ENCODE data around the gene RNPS1.
A peak's percentile ranks its signal among the peaks of the same experiment; 100 is the strongest.

Gene RNPS1

GRCh38 chr16:2223942-2224486 is 43.9 kb downstream of the RNPS1 start:
- Histone ChIP-seq H3K4me3 (ENCODE audit: low read depth, low read length) (peak overlapping the region; percentile 91), H3K36me3 (peaks cover 11% of the 10 kb centered on the region), H3K9me3 (no peaks in the 10 kb centered on the region), H3K27me3 (no peaks in the 10 kb centered on the region), H3K4me1 (no peaks in the 10 kb centered on the region)
- peak; percentile 59 for DNase-seq
- TF ChIP-seq, protein P1, sequence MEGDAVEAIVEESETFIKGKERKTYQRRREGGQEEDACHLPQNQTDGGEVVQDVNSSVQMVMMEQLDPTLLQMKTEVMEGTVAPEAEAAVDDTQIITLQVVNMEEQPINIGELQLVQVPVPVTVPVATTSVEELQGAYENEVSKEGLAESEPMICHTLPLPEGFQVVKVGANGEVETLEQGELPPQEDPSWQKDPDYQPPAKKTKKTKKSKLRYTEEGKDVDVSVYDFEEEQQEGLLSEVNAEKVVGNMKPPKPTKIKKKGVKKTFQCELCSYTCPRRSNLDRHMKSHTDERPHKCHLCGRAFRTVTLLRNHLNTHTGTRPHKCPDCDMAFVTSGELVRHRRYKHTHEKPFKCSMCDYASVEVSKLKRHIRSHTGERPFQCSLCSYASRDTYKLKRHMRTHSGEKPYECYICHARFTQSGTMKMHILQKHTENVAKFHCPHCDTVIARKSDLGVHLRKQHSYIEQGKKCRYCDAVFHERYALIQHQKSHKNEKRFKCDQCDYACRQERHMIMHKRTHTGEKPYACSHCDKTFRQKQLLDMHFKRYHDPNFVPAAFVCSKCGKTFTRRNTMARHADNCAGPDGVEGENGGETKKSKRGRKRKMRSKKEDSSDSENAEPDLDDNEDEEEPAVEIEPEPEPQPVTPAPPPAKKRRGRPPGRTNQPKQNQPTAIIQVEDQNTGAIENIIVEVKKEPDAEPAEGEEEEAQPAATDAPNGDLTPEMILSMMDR (IDR thresholded peaks at IDR 0.05; ENCODE audit: low read depth, low read length) = peak; percentile 32; the same call in 1 of the 2 replicates

GRCh38 chr16:2223221-2223941 is 44.5 kb downstream of the RNPS1 start, which contains the start of gene E4F1:
Gene E4F1 (plus strand): TSS chr16:2223591. CDS start chr16:2223614, 23 bp downstream.
- Histone ChIP-seq H3K4me3 (ENCODE audit: low read depth, low read length) (peak within 1 kb of the TSS; percentile 91), H3K36me3 (peaks cover 5% of the 10 kb centered on the region), H3K9me3 (no peaks in the 10 kb centered on the region), H3K4me1 (no peaks in the 10 kb centered on the region), H3K27me3 (no peaks in the 10 kb centered on the region)
- TF ChIP-seq, protein P1 (IDR thresholded peaks at IDR 0.05; ENCODE audit: low read depth, low read length) = no peak
- DNase-seq = peak; percentile 100

DNA sequence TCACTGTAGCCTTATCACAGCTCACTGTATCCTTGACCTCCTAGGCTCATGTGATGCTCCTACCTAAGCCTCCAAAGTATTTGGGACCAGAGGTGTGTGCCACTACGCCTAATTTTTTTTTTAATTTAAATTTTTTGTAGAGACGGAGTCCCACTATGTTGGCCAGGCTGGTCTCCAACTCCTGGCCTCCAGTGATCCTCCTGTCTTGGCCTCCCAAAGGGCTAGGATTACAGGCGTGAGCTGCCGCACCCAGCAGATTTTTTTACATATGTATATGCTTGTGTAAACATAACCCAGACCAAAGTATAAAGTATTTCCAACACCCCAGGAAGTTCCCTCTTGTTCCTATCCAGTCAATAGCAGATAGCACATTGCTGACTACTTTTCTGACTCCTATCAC is 51.6 kb downstream of the RNPS1 start:
- H3K9me3 ChIP-seq = no peaks in the 10 kb centered on the region
- H3K27me3 ChIP-seq = no peaks in the 10 kb centered on the region
- H3K4me3 ChIP-seq (ENCODE audit: low read depth, low read length) = no peak overlapping the region
- TF ChIP-seq, protein P1 (IDR thresholded peaks at IDR 0.05; ENCODE audit: low read depth, low read length) = no peak
- DNase-seq = no peak
- peaks cover 10% of the 10 kb centered on the region for H3K36me3 ChIP-seq
- peaks cover 8% of the 10 kb centered on the region for H3K4me1 ChIP-seq

- no peak for DNase-seq
- Histone ChIP-seq H3K4me1 (peaks cover 12% of the 10 kb centered on the region), H3K4me3 (ENCODE audit: low read depth, low read length) (peak within 1 kb of the TSS; percentile 78), H3K36me3 (peaks cover 16% of the 10 kb centered on the region), H3K27me3 (no peaks in the 10 kb centered on the region), H3K9me3 (no peaks in the 10 kb centered on the region)
- TF ChIP-seq, protein P1 (IDR thresholded peaks at IDR 0.05; ENCODE audit: low read depth, low read length) = no peak
These were observed 53.3 kb downstream of the RNPS1 start, which contains the start of gene PGP for GRCh38 chr16:2214719-2214968. Gene PGP (minus strand): TSS chr16:2214840. CDS start chr16:2214777, 63 bp downstream.

DNA sequence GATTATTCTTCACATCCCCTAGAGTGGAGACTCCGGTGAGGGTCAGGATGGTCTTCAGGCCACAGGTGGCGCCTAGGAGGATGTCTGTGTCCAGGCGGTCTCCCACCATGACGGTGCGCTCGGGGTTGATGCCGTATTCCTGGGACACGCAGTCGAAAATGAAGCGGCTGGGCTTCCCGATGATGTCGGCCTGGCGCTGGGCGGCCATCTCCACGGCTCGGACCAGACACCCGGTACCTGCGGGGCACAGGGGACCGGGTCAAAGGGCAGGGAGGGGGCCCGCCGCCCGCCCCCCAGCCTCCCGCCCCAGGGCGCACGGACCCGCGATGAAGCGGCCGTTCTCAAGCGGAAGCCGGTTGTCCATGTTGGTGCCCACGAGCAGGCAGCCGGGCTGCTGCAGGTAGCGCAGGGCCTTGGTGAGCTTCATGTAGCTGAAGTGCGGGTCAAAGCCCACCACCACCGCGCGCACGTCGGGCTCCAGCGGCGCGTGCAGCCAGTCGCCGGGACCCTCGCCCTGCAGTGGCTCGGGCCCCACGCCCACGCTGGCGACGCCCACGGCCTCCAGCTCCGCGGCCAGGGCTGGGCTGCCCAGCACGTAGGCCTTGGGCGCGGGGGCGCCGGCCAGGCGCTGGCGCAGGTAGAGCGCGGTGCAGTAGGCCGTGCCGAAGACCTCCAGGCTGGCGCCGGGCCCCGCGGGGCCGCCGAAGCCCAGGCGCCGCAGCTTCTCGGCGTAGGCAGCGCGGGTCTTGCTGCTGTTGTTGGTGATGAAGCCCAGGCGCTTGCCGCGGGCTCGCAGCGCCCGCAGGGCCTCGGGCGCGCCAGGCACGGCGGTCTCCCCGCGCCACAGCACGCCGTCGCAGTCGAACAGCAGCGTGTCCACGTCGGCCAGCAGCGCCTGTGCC is 53.9 kb downstream of the RNPS1 start:
- Histone ChIP-seq H3K9me3 (no peaks in the 10 kb centered on the region), H3K4me1 (peaks cover 12% of the 10 kb centered on the region), H3K36me3 (peaks cover 22% of the 10 kb centered on the region), H3K27me3 (no peaks in the 10 kb centered on the region), H3K4me3 (ENCODE audit: low read depth, low read length) (peak overlapping the region; percentile 78)
- no peak for DNase-seq
- TF ChIP-seq, protein P1 (IDR thresholded peaks at IDR 0.05; ENCODE audit: low read depth, low read length) = no peak
